Measurements from ENCODE around the gene NRCAM.

DNA sequence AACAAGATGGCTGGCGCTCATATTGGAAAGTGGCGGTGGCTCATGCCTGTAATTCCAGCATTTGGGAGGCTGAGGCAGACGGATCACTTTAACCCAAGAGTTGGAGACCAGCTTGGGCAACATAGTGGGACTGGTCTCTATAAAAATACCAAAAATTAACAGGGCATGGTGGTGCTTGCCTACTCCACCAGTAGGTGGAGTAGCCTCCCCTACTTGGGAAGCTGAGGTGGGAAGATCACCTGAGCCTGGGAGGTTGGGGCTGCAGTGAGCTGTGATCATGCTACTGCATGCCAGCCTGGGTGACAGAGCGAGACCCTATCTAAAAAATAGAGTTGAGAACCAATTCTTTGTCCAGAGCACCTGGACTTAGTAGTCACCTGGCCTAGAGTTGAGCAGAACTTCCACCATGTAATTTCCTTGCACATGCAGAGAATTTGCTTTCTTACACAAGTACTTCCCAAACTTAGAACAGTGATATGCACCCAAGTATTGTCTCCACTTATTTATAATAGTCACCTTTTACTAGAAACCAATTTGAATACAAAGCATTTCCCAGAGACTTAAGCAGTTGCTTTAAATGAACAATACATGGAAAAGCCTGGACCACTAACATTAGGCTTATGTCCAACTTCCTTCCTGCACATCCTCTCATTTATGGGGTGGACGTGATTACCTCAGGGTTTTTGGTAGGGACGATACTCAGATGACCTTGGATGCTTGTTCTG is 342.0 kb downstream of the NRCAM start:
- TF ChIP-seq, protein P1, sequence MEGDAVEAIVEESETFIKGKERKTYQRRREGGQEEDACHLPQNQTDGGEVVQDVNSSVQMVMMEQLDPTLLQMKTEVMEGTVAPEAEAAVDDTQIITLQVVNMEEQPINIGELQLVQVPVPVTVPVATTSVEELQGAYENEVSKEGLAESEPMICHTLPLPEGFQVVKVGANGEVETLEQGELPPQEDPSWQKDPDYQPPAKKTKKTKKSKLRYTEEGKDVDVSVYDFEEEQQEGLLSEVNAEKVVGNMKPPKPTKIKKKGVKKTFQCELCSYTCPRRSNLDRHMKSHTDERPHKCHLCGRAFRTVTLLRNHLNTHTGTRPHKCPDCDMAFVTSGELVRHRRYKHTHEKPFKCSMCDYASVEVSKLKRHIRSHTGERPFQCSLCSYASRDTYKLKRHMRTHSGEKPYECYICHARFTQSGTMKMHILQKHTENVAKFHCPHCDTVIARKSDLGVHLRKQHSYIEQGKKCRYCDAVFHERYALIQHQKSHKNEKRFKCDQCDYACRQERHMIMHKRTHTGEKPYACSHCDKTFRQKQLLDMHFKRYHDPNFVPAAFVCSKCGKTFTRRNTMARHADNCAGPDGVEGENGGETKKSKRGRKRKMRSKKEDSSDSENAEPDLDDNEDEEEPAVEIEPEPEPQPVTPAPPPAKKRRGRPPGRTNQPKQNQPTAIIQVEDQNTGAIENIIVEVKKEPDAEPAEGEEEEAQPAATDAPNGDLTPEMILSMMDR (IDR thresholded peaks at IDR 0.05): peak; percentile 14 to 44 (median 32)
- TF ChIP-seq POLR2A (IDR thresholded peaks at IDR 0.05): no peak

All from adrenal gland (tissue), 5 donors.